Osteoblast (primary cell): ENCODE data around the gene PLEKHF1. TPM values are rescaled to one million over a fixed set of nuclear protein-coding genes. Genes with fewer than 3 reads are reported as not detected.

ENCODE experiments used
- DNase-seq: peaks from one replicate; pipeline ENCODE4 v3.0.0; 2011; ENCODE audit warnings: low spot score, mixed read lengths; ENCODE audit not compliant: insufficient read length; ENCODE audit errors: missing footprints
- H2AFZ ChIP-seq: 2 replicates; pipeline ENCODE4 v1.6.0; 2011; ENCODE audit warnings: mild to moderate bottlenecking, low read length
- H3K27ac ChIP-seq: 2 replicates; pipeline ENCODE4 v1.5.1; 2011; ENCODE audit warnings: mild to moderate bottlenecking, low read depth, low read length, moderate library complexity
- H3K27me3 ChIP-seq: 2 replicates; pipeline ENCODE4 v1.6.0; 2012; ENCODE audit warnings: mild to moderate bottlenecking, control low read depth, inconsistent platforms, low read length, moderate library complexity; ENCODE audit not compliant: insufficient read depth
- H3K36me3 ChIP-seq: 2 replicates; pipeline ENCODE4 v1.5.1; 2011; ENCODE audit warnings: mild to moderate bottlenecking, low read length, control low read depth, moderate library complexity; ENCODE audit not compliant: insufficient read depth
- H3K4me1 ChIP-seq: 2 replicates; pipeline ENCODE4 v1.5.1; 2011; ENCODE audit warnings: mild to moderate bottlenecking, low read length, control low read depth, moderate library complexity; ENCODE audit not compliant: insufficient read depth
- H3K4me2 ChIP-seq: 2 replicates; pipeline ENCODE4 v1.6.0; 2011; ENCODE audit warnings: mild to moderate bottlenecking, low read length; ENCODE audit not compliant: insufficient read depth
- H3K4me3 ChIP-seq: fragments of 200-600 bp; sonication (generic); 3 replicates; pipeline ENCODE4 v1.5.1; 2012; ENCODE audit warnings: mild to moderate bottlenecking, low read length, inconsistent platforms; ENCODE audit not compliant: insufficient read depth
- H3K79me2 ChIP-seq: 2 replicates; pipeline ENCODE4 v1.6.0; 2012; ENCODE audit warnings: mild to moderate bottlenecking, low read length, control low read depth, inconsistent platforms; ENCODE audit not compliant: insufficient read depth
- H3K9me3 ChIP-seq: 2 replicates; pipeline ENCODE4 v1.5.1; 2011; ENCODE audit warnings: low read depth, low read length, control low read depth
- H4K20me1 ChIP-seq: 2 replicates; pipeline ENCODE4 v1.6.0; 2012; ENCODE audit warnings: mild to moderate bottlenecking, low read length, control low read depth; ENCODE audit not compliant: insufficient read depth
- total RNA-seq: library from RNA; depleted of rRNA; stranded (reverse); fragments of >200 nt; gene quantifications from 2 replicates; pipeline ENCODE4 v1.2.3, GENCODE V29; 2012
- TF ChIP-seq, protein P1 (sequence below): IDR thresholded peaks from 2 replicates; pipeline ENCODE4 v1.5.1; 2011; ENCODE audit warnings: mild to moderate bottlenecking, low read depth, low read length, moderate library complexity; ENCODE audit errors: extremely low read depth

Gene PLEKHF1
- total RNA-seq, 1 donor = 106 TPM

DNA sequence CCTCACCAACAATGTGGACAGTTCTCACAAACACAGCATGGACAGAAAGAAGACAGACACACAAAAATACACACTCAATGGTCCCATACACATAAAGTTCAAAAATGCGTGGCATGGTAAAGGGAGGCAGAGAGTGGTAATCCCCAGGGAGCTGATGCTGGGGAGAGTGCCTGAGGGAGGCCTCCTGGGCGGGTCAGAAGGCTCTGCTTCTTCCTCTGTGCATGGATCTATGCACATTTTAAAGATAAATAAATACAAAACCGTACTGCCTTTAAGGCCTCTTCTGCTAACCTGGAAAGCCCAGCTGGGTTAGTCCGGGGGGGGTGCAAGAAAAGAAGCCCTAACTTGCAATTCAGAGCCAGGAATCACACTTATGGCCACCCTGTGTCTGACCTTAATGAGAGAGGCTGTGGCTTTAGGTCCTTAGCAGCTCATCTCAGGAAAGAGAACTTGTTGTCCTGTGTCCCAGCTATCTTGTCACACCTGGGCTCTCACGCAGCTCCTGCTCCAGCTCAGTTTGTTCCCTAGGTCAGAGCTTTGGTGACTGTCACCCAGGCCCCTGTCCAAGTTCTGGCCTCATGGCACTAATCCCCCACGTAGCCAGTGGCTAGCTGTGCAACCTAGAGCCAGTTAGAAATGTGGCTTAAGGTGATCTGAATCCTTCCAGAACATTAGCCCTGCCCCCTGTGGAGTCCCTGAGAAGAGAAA, 30.7 kb upstream of the PLEKHF1 start:
- Histone ChIP-seq H3K4me3 (no peak overlapping the region), H2AFZ (no peak overlapping the region), H3K4me1 (no peaks in the 10 kb centered on the region), H4K20me1 (no peaks in the 10 kb centered on the region), H3K36me3 (no peaks in the 10 kb centered on the region), H3K27ac (no peak overlapping the region), H3K4me2 (no peak overlapping the region), H3K9me3 (no peaks in the 10 kb centered on the region), H3K27me3 (no peaks in the 10 kb centered on the region), H3K79me2 (no peaks in the 10 kb centered on the region)
- TF ChIP-seq, protein P1, sequence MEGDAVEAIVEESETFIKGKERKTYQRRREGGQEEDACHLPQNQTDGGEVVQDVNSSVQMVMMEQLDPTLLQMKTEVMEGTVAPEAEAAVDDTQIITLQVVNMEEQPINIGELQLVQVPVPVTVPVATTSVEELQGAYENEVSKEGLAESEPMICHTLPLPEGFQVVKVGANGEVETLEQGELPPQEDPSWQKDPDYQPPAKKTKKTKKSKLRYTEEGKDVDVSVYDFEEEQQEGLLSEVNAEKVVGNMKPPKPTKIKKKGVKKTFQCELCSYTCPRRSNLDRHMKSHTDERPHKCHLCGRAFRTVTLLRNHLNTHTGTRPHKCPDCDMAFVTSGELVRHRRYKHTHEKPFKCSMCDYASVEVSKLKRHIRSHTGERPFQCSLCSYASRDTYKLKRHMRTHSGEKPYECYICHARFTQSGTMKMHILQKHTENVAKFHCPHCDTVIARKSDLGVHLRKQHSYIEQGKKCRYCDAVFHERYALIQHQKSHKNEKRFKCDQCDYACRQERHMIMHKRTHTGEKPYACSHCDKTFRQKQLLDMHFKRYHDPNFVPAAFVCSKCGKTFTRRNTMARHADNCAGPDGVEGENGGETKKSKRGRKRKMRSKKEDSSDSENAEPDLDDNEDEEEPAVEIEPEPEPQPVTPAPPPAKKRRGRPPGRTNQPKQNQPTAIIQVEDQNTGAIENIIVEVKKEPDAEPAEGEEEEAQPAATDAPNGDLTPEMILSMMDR = no peak
- DNase-seq = no peak

DNA sequence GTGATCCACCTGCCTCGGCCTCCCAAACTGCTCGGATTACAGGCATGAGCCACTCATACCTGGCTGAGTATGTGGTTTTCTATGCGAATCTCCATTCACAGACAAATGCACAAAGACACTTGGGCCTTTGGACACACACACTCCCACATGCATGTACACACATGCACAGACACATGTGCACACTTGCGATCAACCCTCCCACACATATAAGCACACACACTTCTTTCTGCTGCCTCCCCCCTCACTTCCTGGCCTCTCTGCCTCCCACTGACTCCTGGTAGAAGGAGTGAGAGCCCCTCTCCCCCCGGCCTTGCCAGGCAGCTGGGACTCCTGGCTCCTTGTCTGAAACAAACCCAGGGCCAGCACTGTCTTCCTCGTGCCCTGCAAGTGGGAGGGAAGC, 29.3 kb upstream of the PLEKHF1 start:
- H4K20me1 ChIP-seq = no peaks in the 10 kb centered on the region
- H3K9me3 ChIP-seq = no peaks in the 10 kb centered on the region
- no peak overlapping the region for H2AFZ ChIP-seq
- no peak for DNase-seq
- no peak overlapping the region for H3K4me2 ChIP-seq
- no peaks in the 10 kb centered on the region for H3K79me2 ChIP-seq
- no peaks in the 10 kb centered on the region for H3K27me3 ChIP-seq
- no peak overlapping the region for H3K27ac ChIP-seq
- no peaks in the 10 kb centered on the region for H3K36me3 ChIP-seq
- H3K4me1 ChIP-seq = no peaks in the 10 kb centered on the region
- TF ChIP-seq, protein P1 = no peak
- no peak overlapping the region for H3K4me3 ChIP-seq

DNA sequence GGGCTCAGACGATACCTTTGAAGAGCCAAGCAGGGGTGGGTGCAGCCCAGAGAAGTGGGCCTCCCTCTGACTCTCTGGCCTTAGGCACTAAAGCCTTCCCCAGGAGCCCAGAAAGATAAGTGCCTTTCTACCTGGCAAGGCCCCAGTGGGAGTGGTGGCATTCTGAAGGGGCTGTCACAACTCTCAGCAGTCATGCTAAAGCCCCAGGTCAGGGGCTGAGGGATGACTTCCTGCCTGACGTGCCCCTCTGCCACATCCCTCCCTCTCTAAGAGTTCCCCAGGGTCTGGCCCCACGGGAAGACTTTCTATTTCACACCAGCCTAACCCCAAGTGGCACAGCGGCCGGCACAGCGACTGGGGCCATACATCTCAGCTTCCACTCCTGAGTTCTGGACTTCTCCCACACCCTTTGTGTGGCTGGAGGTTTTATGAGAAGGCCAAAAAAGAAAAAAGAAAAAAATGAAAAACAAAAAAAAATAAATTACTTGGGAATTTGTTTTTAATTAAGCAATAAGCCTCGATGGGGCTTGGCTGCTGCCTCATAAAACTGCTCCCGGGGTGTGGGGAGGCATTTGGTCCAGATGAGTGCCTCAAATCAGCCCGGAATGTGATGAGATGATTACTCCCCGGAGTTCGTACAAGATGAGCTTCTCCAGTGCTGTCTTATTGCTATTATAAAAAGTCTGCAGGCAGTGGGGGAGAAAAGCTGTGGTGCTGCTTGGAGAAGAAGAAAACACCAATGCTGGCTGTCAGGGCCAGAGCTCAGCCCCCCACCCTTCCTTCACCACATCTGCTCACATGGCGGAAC, 28.5 kb upstream of the PLEKHF1 start:
- H3K4me1 ChIP-seq = no peaks in the 10 kb centered on the region
- no peak for DNase-seq
- H4K20me1 ChIP-seq = no peaks in the 10 kb centered on the region
- H3K9me3 ChIP-seq = no peaks in the 10 kb centered on the region
- no peak overlapping the region for H3K4me2 ChIP-seq
- H3K79me2 ChIP-seq = no peaks in the 10 kb centered on the region
- TF ChIP-seq, protein P1 = no peak
- H3K27ac ChIP-seq = no peak overlapping the region
- no peaks in the 10 kb centered on the region for H3K36me3 ChIP-seq
- H2AFZ ChIP-seq = no peak overlapping the region
- no peak overlapping the region for H3K4me3 ChIP-seq
- peaks cover 5% of the 10 kb centered on the region for H3K27me3 ChIP-seq

DNA sequence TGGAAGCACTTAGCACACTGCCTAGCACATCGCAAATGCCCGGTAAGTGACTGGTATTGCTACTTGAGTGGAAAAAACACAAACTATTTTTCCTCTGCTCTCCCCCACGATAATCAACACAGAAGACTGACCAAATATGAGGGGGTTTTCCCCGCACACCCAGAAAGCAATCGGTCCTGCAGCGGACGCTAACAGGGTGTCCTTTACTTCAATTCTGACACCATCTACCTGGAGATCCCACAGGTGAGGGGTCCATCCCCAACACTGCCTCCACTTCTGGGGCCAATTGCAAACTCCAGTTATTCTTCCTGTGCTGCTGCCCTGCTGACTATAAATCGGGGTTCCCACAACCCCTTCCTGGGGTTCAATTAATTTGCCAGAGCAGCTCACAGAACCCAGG, 26.2 kb upstream of the PLEKHF1 start:
- H3K36me3 ChIP-seq = no peaks in the 10 kb centered on the region
- H4K20me1 ChIP-seq = no peaks in the 10 kb centered on the region
- no peak overlapping the region for H3K4me2 ChIP-seq
- H3K27me3 ChIP-seq = peaks cover 11% of the 10 kb centered on the region
- no peak for DNase-seq
- no peaks in the 10 kb centered on the region for H3K9me3 ChIP-seq
- no peak overlapping the region for H3K27ac ChIP-seq
- no peak overlapping the region for H3K4me3 ChIP-seq
- H3K79me2 ChIP-seq = no peaks in the 10 kb centered on the region
- H2AFZ ChIP-seq = no peak overlapping the region
- TF ChIP-seq, protein P1 = no peak
- H3K4me1 ChIP-seq = no peaks in the 10 kb centered on the region
